Occipital lobe (tissue), 2 donors: Measurements from ENCODE around the gene RAD51B. TPM values are rescaled to one million over a fixed set of nuclear protein-coding genes. Genes with fewer than 3 reads are reported as not detected.

Experiments used
- DNase-seq: peaks from one replicate; lab custom pipeline; 2025; lab: John Stamatoyannopoulos, UW
- total RNA-seq: library from RNA; depleted of rRNA; stranded (reverse); fragments of >200 nt; gene quantifications from one replicate; pipeline ENCODE4 v1.2.3, GENCODE V29; 2014

Gene RAD51B
- total RNA-seq, 1 donor from 2014 or later: 9.8 TPM

DNA sequence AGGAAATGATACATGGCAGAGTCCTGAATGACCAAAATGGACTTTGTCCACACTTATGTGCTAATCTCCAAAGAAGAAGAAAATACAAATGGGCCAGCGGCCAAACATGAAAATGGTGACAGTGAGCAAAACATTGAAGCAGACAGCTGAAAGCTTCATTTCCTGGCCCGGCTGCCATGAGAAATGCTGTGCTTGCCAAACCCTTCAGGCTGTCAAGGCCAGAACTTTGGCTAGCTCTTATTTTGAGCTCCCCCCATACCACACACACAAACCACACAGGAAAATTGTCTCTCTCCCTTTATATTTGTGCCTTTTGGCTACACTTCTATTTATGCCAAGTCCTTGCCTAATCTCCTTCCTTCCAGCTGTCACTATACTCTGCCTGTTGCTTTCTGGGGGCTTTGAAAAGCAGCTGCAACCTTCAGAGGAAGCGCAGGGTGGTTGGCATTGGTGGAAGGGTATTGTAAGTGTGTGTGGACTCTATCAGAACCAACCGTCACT is 323.8 kb downstream of the RAD51B start:
- no peak for DNase-seq

GRCh38 chr14:68144051-68144681 is 324.6 kb downstream of the RAD51B start:
- DNase-seq: no peak

- DNase-seq: no peak
Observed at GRCh38 chr14:68145036-68145435, 325.5 kb downstream of the RAD51B start.

DNA sequence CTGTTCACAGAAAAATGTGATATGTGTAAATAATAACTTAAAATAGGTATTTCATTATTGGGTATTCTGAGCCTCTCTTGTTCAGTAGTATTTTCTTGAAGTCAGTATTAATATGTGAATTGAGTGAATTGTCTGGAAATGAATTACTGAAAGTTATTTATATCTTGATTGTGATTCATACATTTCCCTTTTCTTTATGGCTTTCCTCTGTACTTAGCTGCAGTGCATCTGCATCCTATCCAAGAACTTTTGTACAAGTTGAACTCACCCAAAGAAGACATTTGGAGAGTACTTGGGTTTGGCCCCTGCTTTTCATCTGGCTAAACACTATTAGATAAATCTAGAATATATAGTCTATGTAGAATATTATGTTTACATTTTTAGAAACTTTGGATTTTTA is 326.0 kb downstream of the RAD51B start:
- DNase-seq: no peak

DNA sequence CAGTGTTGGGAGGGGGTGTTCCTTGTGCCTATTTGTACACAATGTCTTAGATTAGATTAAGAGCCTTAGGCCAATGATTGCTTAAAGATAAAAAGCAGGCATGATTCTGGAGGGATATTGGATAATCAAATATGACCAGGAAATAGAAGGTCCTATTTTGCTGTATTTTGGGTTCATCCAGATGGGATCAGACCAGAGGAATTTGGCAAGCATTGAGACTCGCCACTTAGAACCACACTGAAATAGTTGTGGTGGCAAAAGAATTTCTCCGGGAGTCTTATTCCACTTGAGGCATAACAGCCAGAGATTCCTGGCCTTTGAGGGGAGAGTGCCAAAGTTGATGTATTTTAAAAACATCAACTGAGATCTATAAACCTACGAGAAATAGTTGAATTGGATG is 327.2 kb downstream of the RAD51B start:
- DNase-seq: no peak

DNA sequence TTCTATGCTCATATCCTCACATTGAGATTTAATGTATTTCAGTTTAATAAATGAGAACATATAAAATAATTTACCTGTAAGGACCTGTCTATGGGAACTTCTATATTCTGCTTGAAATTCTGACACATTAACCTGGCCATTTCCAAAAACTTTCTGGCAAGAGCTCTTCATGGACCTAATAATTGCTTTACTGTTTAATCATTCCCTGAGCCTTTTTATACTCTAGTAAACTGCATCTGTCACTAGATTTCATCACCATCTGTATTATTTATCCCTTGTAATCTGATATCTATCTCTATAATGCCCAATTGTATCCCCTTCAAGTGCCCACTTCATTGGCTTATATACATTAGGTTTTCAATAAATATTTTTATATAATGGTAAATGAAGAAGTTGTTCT is 327.7 kb downstream of the RAD51B start:
- no peak for DNase-seq

DNA sequence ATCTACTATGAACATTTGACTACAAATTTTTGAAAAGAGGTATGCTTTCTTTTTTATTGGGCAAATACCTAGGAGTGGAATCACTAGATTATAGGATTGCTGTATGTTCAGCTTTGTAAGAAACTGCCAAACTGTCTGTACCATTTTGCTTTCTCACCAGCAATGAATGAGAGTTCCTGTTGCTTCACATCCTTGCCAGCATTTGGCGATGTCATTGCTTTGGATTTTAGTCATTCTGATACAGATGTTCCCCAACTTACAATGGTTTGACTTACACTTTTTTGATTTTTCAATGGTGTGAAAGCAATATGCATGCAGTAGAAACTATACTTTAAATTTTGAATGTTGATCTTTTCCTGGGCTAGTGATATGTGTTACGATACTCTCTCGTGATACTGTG is 328.7 kb downstream of the RAD51B start:
- DNase-seq: no peak

GRCh38 chr14:68148763-68149162 is 329.2 kb downstream of the RAD51B start:
- no peak for DNase-seq

DNA sequence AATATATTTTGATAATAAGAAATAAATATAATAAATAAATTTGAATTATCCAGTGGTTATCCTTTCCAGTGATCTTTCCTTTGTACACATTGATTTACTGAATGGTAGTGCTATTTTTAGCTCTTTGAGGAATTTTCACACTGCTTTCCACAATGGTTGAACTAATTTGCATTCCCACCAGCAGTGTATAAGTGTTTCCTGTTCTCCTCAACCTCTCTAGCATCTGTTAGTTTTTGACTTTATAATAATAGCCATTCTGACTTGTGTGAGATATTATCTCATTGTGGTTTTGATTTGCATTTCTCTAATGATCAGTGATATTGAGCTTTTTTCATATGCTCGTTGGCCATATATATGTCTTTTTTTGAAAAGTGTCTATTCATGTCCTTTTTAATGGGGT is 333.7 kb downstream of the RAD51B start:
- no peak for DNase-seq

DNA sequence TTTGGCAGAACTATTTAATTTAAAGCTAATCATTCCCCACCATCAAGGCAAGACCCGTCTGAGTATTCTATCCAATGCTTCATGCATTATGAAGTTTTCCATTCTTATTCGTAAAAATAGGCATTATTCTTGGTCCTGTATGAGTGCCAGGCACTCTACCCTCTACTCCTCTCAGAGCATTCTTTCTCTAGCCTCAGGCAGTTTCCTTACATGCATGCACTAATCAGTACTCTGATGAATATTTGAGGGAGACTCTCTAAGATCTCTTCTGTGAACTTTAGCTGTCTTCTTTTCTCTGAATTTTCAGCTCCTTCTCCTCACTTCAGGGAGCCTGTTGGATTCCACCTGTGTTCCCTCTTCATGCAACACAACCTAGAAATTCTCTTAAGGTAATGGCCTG is 334.7 kb downstream of the RAD51B start:
- no peak for DNase-seq

DNA sequence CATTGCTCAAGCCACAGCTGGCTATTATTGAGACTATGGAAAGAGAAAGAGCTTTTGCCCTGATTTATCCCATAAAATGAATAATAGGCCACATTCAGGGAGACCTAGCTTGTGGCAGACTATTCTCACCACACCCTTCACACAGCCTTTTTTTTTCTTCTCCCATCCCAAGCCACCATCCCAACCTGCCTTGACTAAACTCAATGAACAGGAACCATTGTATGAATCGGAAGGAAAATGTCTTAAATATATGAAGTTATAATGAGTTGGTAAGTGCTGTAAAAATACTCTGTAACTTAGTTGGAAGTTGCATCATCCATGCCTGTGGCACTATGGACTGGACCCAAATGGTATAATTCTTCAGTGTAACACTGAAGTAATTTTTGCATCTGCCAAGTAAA is 338.4 kb downstream of the RAD51B start:
- no peak for DNase-seq

- no peak for DNase-seq
Observed at GRCh38 chr14:68158640-68159039, 339.1 kb downstream of the RAD51B start.

GRCh38 chr14:68159701-68160633 is 340.4 kb downstream of the RAD51B start:
- DNase-seq: no peak

DNA sequence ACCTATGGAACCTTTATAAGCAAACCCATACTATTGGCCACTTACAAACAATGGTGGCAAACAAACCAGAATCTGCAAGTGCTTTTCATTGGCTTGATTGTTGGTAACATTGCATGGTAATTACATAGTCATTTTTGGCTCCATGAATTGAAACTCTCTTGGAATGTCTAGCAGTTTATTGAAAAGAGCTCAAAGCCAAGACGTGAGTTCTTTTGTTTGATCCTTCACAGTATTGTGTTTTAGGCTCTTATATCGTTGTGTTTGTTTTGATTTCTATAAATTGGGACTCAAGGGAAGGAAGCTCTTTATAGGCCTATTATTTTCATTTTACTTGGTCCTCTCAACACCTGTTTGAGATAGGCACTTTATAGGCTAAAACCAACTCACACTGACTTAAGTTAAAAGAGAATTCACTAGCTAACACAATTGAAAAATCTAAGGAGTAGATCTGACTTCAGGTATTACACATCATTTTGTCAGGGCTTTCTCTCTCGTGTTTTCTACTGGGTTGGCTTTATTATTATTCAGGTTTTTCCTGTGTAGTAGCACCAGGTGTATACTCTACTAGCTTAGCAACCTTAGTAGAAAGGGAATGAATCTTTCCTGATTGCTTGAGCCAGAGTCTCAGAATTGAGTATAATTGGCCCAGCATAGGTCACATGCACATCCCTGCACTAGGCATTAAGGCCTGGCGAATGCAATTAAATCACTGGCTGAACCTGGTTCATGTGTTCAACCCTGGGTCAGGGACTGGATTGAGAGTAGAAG is 341.4 kb downstream of the RAD51B start:
- DNase-seq: no peak

GRCh38 chr14:68162887-68163286 is 343.3 kb downstream of the RAD51B start:
- DNase-seq: no peak

DNA sequence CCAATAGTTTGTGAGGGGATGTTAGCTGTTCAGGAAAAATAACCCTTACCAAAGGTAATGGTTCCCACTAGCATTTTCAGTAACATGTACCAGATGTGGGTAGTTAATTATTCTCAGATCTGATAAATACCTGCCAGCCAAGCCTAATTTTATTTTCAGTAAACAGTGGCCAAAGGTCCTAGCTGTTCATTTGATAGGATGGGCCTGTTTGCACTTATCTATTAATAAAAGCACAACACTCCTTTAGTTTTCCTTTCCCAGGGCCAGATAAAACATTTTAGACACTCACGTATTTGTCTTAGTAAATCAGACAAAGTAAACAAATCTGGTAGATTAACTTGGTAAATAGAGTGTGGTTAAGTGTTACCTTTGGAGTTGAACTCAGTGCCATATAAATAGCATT is 345.1 kb downstream of the RAD51B start:
- DNase-seq: no peak

DNA sequence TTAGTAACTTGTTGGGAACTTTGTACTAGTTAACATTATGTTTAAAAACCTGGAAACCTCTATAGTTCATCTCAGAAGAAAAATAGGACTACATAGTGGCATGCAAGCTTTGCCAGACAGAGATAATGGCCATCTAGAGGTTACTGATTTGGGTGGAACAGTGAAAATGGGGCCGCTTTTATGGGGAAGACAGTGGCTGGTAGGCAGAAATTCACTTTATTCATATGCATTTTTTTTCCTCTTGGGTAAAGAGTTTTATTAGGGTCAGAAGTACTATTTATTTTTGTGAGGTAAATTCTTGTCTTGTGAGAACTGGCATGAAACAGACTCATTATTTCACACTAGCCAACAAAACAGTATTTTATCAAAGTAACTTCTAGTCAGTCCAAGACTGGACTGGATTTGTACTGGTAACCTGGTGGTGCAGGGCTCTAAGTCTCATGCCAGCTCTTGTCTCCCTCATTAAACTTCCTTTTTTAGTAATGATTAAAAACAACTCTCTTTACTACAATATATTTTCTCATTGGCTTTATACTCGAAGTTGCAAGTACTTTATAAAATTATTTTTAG is 345.8 kb downstream of the RAD51B start:
- DNase-seq: no peak

DNA sequence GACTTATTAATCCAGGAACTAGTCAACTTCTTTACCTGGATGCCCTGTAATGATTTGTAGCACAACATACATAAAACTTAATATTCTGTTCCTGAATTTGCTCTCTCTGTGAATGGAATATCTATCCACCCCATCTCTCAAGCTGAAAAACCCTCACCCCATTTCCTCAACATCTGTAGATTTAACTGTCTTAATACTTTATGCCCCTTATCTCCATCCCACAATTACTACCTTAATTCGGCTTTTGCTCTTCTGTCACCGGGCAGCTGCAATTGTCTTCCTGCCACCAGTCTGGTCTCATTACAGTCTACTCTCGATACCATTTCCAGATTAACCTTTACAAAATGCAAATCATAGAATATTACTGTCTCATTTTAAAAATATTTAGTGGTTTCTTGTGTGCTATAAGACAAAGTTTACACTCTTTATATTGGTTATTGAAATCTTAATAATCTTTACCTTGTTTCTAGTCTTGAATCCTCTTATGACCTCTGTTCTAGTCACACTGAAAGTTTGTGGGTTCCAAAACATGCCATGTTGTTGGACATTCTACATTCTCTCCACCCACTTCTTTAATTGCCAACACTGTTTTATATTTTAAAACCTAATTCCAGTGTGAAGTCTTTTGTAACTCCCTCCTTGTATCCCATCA is 347.3 kb downstream of the RAD51B start:
- DNase-seq: no peak

DNA sequence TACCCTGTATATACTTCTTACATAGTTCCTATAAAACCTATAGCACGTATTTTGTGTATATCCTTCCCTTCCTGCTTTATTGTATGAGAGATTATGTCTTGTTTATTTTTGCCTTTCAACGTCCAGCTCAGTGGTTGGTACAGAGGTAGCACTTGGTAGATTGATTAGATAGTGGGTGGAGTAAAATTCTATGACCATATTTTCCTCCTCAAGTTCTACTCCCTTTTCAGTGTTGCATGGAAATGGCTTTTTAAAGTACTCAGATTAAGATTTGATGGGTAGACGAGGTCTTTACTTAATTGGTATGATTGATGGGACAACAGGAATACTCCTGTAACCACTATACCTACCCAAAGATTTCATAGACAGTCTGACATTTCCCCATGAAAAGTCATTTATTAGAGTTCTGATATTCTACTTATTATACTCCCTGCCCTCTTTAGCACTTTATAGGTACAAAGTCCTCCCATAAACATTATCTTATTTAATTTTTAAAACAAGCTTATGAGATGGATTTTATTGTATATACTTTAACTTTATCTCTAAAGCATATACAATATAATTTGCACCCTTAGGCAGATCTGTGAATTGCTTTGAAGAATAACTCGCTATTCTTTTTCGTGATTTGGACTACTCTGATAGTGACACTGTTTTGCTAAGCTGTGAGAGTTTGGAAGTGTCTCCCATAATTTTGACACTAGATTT is 348.0 kb downstream of the RAD51B start:
- DNase-seq: no peak

DNA sequence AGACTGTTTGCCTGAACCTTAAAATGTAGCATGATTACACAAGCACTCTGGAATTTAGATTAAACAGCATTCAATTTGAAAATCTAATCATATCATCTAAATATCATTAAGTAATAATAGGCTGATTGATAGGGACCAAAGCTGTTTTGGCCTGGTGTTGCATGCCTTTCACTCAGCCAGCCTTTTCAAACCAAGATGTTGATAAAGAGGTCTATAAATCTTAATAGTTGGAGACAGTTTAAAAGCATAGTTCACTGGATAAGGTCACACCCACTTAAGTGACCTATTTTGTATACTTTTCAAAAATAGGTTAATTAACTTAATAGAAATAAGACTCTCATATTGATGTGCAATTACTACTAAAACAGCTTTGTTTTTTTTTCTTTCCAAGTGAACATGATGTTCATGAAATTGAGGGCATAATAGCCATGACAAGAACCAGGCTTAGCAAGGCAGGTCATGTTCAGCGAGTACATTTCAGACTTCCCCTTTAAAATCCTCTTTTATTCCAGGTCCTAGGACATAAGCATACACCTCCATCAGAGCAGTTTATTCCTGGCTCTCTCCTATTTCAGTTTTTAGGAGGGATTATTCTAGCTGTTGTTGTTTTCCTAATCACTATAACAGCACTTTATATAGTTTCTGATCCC is 349.0 kb downstream of the RAD51B start:
- DNase-seq: no peak
